Muscle layer of colon (tissue), 2 donors: Measurements from ENCODE around the gene GPR18.
"Not testable (repeated sequence)": the region's sequence is repeated elsewhere in the genome, so short reads cannot be mapped to it uniquely, and the experiment has no call there.

ENCODE experiments used
- H3K27ac ChIP-seq: one replicate; pipeline ENCODE4 v1.7.0; 2013; ENCODE audit warnings: low read depth, mild to moderate bottlenecking, low read length, moderate library complexity
- H3K27me3 ChIP-seq, 2 donors: one replicate each; pipeline ENCODE4 v1.7.0; 2013; ENCODE audit warnings: low read length in 2 of 2, mild to moderate bottlenecking in 2 of 2; ENCODE audit not compliant: insufficient read depth in 2 of 2, control insufficient read depth in 1 of 2
- H3K36me3 ChIP-seq: one replicate; pipeline ENCODE4 v1.7.0; 2013; ENCODE audit warnings: mild to moderate bottlenecking, low read length; ENCODE audit not compliant: insufficient read depth
- H3K4me1 ChIP-seq: one replicate; pipeline ENCODE4 v1.7.0; 2013; ENCODE audit warnings: mild to moderate bottlenecking, low read length; ENCODE audit not compliant: insufficient read depth
- H3K4me3 ChIP-seq, 2 donors: one replicate each; pipeline ENCODE4 v1.7.0; 2013; ENCODE audit warnings: low read length in 2 of 2, low read depth in 1 of 2, mild to moderate bottlenecking in 1 of 2, moderate library complexity in 1 of 2
- H3K9ac ChIP-seq: one replicate; pipeline ENCODE4 v1.7.0; 2013; ENCODE audit warnings: low read length
- H3K9me3 ChIP-seq: one replicate; pipeline ENCODE4 v1.7.0; 2013; ENCODE audit warnings: mild to moderate bottlenecking, low read length
- donor health status: abdominal sarcoma.
- donor health status: Adenocarcinoma of cecum.

GPR18 gene

GRCh38 chr13:99250982-99251825, 7.0 kb downstream of the GPR18 start:
- no peaks in the 10 kb centered on the region for H3K4me1 ChIP-seq
- H3K4me3 ChIP-seq, result no peak overlapping the region
- H3K9ac ChIP-seq, result no peak overlapping the region
- H3K27ac ChIP-seq, result no peak overlapping the region
- no peaks in the 10 kb centered on the region for H3K27me3 ChIP-seq
- no peaks in the 10 kb centered on the region for H3K9me3 ChIP-seq
- H3K36me3 ChIP-seq, result no peaks in the 10 kb centered on the region

- not testable (repeated sequence) for H3K4me1 ChIP-seq, H3K27me3 ChIP-seq
Observed at GRCh38 chr13:99249606-99250005, 8.6 kb downstream of the GPR18 start.

DNA sequence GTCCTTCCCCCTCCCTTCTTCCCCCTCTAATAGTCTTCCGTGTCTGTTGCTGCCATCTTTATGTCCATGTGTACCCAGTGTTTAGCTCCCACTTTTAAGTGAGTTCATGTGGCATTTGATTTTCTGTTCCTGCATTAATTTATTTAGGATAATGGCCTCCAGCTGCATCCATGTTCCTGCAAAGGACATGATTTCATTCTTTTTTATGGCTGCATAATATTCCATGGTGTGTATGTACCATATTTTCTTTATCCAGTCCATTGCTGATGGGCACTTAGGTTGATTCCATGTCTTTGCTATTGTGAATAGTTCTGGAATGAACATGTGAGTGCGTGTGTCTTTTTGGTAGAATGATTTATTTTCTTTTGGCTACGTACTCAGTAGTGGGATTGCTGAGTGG, 9.0 kb downstream of the GPR18 start:
- H3K9me3 ChIP-seq, H3K4me3 ChIP-seq, H3K4me1 ChIP-seq, H3K9ac ChIP-seq, H3K27ac ChIP-seq, H3K36me3 ChIP-seq, H3K27me3 ChIP-seq: not testable (repeated sequence)

More at GRCh38 chr13:99249606-99250005, 8.6 kb downstream of the GPR18 start:
- not testable (repeated sequence) for H3K9me3 ChIP-seq, H3K36me3 ChIP-seq, H3K9ac ChIP-seq, H3K27ac ChIP-seq, H3K4me3 ChIP-seq

- Histone ChIP-seq H3K36me3 (no peaks in the 10 kb centered on the region), H3K9ac (no peak overlapping the region), H3K27me3 (no peaks in the 10 kb centered on the region), H3K4me3 (no peak overlapping the region), H3K4me1 (no peaks in the 10 kb centered on the region), H3K9me3 (no peaks in the 10 kb centered on the region), H3K27ac (no peak overlapping the region)
Observed at GRCh38 chr13:99246100-99246499, 12.1 kb downstream of the GPR18 start.

DNA sequence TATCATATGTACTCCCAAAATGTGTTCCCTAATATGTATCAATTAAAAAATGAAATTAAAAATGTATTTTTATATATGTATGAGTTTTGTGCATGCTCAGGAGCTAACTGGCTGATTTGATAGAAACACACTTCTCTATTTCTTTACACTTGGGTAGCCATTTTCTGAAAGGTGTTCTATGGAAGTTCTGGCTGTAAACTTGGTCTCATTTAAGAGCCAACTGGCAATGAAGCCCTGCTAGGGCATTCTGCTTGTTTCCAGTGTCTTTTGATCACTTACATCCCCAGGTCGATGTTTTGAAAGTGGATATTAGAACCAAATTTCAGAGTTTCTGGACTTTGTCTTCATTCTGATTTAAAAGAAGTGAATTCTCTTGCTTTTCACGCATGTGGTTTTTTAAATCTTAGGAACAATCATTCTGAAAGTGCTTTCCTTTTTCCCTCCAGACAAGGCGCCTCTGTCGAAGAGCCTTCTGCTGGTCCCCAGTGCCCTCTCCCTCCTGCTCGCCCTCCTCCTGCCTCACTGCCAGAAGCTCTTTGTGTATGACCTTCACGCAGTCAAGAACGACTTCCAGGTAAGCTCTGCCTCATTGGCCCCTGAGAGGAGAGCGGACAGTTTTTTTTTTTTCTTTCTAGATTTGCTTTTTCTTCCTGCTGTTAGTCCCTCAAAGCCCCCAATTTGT, 20.1 kb downstream of the GPR18 start:
- no peaks in the 10 kb centered on the region for H3K4me1 ChIP-seq
- no peaks in the 10 kb centered on the region for H3K27me3 ChIP-seq
- peaks cover 20% of the 10 kb centered on the region for H3K36me3 ChIP-seq
- H3K4me3 ChIP-seq, result no peak overlapping the region
- H3K9me3 ChIP-seq, result no peaks in the 10 kb centered on the region
- no peak overlapping the region for H3K9ac ChIP-seq
- no peak overlapping the region for H3K27ac ChIP-seq

DNA sequence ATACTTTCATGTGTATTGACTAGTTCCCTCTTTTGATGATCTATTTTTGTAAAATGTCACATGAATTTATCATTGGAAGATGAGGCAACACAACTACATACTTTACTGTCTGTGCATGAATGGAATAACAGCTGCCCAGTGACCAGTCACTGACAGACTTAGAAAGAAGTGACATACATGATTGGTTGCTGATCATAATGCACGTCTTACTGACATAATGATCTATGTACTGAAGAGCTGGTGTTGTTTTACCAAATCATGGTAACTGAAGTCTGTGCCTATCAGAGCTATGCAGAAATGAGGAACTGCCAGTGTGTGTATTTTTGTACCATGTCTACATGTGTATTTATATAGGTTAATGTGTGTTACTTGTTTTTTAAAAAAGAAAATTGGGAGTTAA, 26.5 kb downstream of the GPR18 start:
- no peak overlapping the region for H3K4me3 ChIP-seq
- H3K27me3 ChIP-seq, result no peaks in the 10 kb centered on the region
- H3K27ac ChIP-seq, result no peak overlapping the region
- no peaks in the 10 kb centered on the region for H3K36me3 ChIP-seq
- peaks cover 12% of the 10 kb centered on the region for H3K4me1 ChIP-seq
- H3K9me3 ChIP-seq, result no peaks in the 10 kb centered on the region
- H3K9ac ChIP-seq, result no peak overlapping the region

- Histone ChIP-seq H3K9me3 (no peaks in the 10 kb centered on the region), H3K9ac (no peak overlapping the region), H3K27me3 (no peaks in the 10 kb centered on the region), H3K4me1 (peaks cover 12% of the 10 kb centered on the region), H3K36me3 (no peaks in the 10 kb centered on the region), H3K4me3 (no peak overlapping the region), H3K27ac (no peak overlapping the region)
Observed at GRCh38 chr13:99230991-99231390, 27.2 kb downstream of the GPR18 start.

DNA sequence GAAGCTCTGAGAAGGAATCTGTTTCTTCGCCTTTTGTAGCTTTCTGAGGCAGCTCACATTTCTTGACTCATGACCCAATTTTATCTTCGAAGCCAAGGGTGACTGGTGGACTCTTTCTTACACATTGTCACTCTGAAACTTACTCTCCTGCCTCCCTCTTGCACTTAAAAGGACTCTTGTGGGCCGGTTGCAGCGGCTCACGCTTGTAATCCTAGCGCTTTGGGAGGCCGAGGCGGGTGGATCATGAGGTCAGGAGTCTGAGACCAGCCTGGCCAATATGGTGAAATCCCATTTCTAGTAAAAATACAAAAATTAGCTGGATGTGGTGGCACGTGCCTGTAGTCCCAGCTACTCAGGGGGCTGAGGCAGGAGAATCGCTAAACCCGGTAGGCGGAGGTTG, 27.6 kb downstream of the GPR18 start:
- not testable (repeated sequence) for H3K9ac ChIP-seq, H3K9me3 ChIP-seq, H3K4me3 ChIP-seq, H3K27me3 ChIP-seq, H3K36me3 ChIP-seq, H3K27ac ChIP-seq
- peaks cover 12% of the 10 kb centered on the region for H3K4me1 ChIP-seq

- Histone ChIP-seq H3K4me3 (no peak overlapping the region), H3K9me3 (no peaks in the 10 kb centered on the region), H3K36me3 (no peaks in the 10 kb centered on the region), H3K9ac (no peak overlapping the region), H3K27ac (no peak overlapping the region), H3K4me1 (peaks cover 14% of the 10 kb centered on the region), H3K27me3 (no peaks in the 10 kb centered on the region)
Observed at GRCh38 chr13:99228737-99229691, 29.2 kb downstream of the GPR18 start.

GRCh38 chr13:99227909-99228688, 30.1 kb downstream of the GPR18 start:
- H3K9ac ChIP-seq, result no peak overlapping the region
- peaks cover 19% of the 10 kb centered on the region for H3K4me1 ChIP-seq
- no peak overlapping the region for H3K4me3 ChIP-seq
- no peak overlapping the region for H3K27ac ChIP-seq
- no peaks in the 10 kb centered on the region for H3K27me3 ChIP-seq
- H3K36me3 ChIP-seq, result no peaks in the 10 kb centered on the region
- H3K9me3 ChIP-seq, result no peaks in the 10 kb centered on the region
